NT2/D1 (cell line): ENCODE data around the gene BORCS6.
A peak's percentile ranks its signal among the peaks of the same experiment; 100 is the strongest.

Experiments used
- DNase-seq: peaks from one replicate; pipeline ENCODE4 v3.0.0-alpha.2; 2011; ENCODE audit warnings: low read depth, low spot score
- H3K27me3 ChIP-seq: 2 replicates; pipeline ENCODE4 v1.6.0; 2011; ENCODE audit warnings: mild to moderate bottlenecking; ENCODE audit not compliant: insufficient read length, insufficient read depth
- H3K36me3 ChIP-seq: 2 replicates; pipeline ENCODE4 v1.6.1; 2011; ENCODE audit warnings: mild to moderate bottlenecking, low read length, mixed read lengths; ENCODE audit not compliant: insufficient read depth, insufficient read length
- H3K4me1 ChIP-seq: 2 replicates; pipeline ENCODE4 v1.5.1; 2011; ENCODE audit not compliant: insufficient read depth, insufficient read length
- H3K4me3 ChIP-seq: 2 replicates; pipeline ENCODE4 v1.5.1; 2011; ENCODE audit warnings: low read depth; ENCODE audit not compliant: insufficient read length
- H3K9ac ChIP-seq: 2 replicates; pipeline ENCODE4 v1.6.0; 2011; ENCODE audit warnings: low read depth; ENCODE audit not compliant: insufficient read length
- H3K9me3 ChIP-seq: 2 replicates; pipeline ENCODE4 v1.5.1; 2011; ENCODE audit warnings: mild to moderate bottlenecking, low read length; ENCODE audit not compliant: insufficient read depth
- SUZ12 ChIP-seq: IDR thresholded peaks from 2 replicates; pipeline ENCODE4 v1.6.1; 2011; ENCODE audit not compliant: insufficient read length, insufficient read depth; ENCODE audit errors: extremely low read depth
- YY1 ChIP-seq: IDR thresholded peaks from 2 replicates; pipeline ENCODE4 v1.6.1; 2011; ENCODE audit not compliant: insufficient read length, insufficient read depth
- ZNF274 ChIP-seq: IDR thresholded peaks from 2 replicates; pipeline ENCODE4 v1.6.1; 2011; ENCODE audit warnings: mild to moderate bottlenecking, low read depth, low read length

BORCS6 gene

DNA sequence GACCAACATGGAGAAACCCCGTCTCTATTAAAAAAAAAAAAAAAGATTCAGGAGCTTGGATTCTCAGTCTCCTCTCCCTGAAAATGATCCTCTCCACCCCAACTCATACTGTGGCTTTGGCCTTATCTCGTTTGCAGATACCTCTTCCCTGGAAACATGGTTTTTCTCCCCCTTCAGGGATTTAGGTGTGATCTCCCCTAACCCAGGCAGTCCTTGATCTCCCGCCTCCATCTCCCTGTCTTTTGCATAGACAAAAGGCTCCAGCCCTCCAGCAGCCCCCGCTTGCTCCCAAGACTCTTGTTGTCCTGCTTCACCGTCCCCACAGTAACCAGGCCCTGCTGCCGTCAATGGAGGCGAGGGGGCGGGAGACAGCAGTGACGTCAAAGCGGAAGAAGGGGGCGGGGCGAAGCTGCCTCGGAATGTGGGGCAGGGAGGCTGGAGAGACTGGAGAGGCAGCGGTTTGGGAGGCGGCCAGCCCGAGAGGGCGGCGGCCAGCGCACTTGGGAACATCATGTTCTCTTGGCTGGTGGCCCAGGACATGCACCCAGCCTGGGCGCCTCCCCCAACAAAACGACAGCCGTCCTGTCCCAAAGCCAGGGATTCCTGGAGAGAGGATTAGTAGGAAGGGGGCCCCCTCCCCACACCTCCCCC, 35.9 kb downstream of the BORCS6 start:
- H3K27me3 ChIP-seq: no peaks in the 10 kb centered on the region
- peak; percentile 88 for DNase-seq
- H3K4me1 ChIP-seq: peaks cover 9% of the 10 kb centered on the region
- H3K36me3 ChIP-seq: peaks cover 18% of the 10 kb centered on the region
- peak overlapping the region; percentile 53 for H3K9ac ChIP-seq
- H3K4me3 ChIP-seq: peak overlapping the region; percentile 16
- TF ChIP-seq ZNF274: no peak
- no peak for TF ChIP-seq SUZ12
- TF ChIP-seq YY1: no peak
- no peaks in the 10 kb centered on the region for H3K9me3 ChIP-seq

DNA sequence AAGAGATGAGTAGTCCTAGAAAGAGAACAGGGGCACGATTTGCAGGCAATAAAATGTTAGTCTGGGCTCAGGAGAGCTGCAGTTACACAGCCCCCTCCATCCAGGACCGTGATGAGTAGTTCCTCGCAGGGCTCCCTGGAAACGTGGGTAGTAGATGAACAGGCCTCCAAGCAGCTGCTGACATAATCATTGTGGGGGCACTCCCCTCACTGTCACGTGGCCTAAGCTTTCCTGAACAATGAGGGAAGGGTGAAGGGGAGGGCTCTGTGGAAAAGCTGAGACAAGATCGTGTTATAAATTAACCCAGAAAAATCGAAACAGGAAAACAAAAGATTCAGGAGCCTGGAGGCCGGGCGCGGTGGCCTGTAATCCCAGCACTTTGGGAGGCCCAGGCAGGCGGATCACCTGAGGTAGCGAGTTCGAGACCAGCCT, 36.4 kb downstream of the BORCS6 start:
- no peak for TF ChIP-seq ZNF274
- TF ChIP-seq YY1: no peak
- no peak for TF ChIP-seq SUZ12
- Histone ChIP-seq H3K9me3 (no peaks in the 10 kb centered on the region), H3K9ac (no peak overlapping the region), H3K4me3 (no peak overlapping the region), H3K4me1 (peaks cover 9% of the 10 kb centered on the region), H3K36me3 (peaks cover 19% of the 10 kb centered on the region), H3K27me3 (no peaks in the 10 kb centered on the region)
- no peak for DNase-seq

DNA sequence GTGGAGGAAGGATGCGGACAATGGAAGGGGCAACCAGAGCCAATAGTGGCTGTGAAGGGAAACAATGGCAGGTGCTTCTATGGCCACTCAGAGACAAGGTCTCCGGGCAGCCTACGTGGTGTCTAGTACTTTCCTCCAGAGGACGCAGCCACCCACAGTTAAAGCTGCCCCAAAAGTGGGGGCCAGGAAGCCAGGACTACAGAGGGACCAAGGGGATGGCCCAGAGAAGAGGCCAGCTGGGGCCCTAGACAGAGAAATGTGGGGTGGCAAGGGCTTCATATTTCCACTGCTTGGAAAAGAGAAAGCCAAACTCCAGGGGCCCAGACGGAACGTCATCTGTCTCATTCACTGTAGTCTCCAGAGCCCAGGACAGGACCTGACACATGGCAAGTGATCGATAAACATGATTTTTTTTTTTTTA, 36.9 kb downstream of the BORCS6 start:
- Histone ChIP-seq H3K27me3 (no peaks in the 10 kb centered on the region), H3K4me1 (peaks cover 9% of the 10 kb centered on the region), H3K9me3 (no peaks in the 10 kb centered on the region), H3K9ac (no peak overlapping the region), H3K36me3 (peaks cover 21% of the 10 kb centered on the region), H3K4me3 (no peak overlapping the region)
- TF ChIP-seq YY1: no peak
- TF ChIP-seq SUZ12: no peak
- TF ChIP-seq ZNF274: no peak
- no peak for DNase-seq

DNA sequence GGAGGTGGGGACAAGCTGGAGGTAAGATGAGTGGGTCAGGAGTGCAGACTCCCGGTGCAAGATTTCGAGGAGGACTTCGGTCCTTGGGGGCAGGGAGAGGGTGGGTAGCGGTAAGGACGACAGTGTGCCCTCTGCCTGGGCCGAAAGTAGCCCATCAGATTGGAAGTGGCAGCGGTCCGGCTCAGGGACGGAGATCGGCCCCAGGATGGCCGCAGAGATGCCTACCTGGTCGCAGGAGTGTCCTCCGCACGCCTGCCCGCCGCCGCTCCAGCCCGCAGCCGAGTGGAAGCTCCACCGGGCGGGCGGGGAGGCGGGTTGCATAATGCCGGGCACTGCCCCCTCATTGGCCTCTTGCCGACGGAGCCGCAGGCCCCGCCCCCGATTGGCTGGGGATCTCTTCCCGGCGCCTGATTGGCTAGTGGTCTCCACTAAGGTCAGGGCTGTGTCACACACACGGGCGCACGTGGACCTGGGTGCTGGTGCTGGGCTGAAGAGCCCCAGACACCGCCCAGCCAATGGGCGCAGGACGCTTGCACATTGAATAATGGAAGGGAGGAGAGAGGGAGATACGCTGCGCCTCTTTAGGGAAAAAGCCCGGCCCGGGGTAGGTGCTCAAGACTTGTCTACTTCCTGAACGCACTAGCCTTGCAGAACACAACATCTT, 37.7 kb downstream of the BORCS6 start, which contains the start of gene PER1:
Gene PER1, minus strand, starts transcription at position 293 of the 664 bp plus-strand sequence. CDS start 1,698 bp downstream, outside the sequence.
- Histone ChIP-seq H3K4me1 (peaks cover 9% of the 10 kb centered on the region), H3K27me3 (no peaks in the 10 kb centered on the region), H3K36me3 (peaks cover 29% of the 10 kb centered on the region), H3K4me3 (peak within 1 kb of the TSS; percentile 90), H3K9me3 (no peaks in the 10 kb centered on the region), H3K9ac (peak within 1 kb of the TSS; percentile 90)
- TF ChIP-seq SUZ12: no peak
- TF ChIP-seq ZNF274: no peak
- no peak for TF ChIP-seq YY1
- DNase-seq: no peak

DNA sequence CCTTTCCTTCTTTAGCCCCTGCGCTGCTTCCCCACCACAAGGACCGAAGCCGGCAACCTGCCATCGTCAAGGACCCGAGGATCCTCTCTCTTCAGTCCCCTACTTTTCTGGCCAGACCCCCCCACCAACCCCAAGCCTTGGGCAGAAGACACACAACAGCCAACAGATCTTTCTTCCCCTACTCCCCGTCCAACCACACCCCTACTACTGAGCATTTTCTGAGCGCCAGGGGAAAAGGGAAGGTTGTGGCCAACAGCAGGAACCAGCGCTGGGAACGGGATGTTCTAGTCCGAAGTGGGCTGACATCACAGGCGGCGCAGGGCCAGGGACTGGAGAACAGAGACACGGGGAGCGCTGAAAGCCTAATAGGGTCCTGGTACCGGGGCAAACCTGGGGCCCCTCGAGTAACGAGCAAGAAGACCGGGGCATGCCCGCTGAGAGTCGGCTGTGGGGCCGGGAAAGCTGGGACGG, 38.3 kb downstream of the BORCS6 start:
- Histone ChIP-seq H3K9ac (peak overlapping the region; percentile 90), H3K36me3 (peaks cover 35% of the 10 kb centered on the region), H3K4me1 (peaks cover 9% of the 10 kb centered on the region), H3K27me3 (no peaks in the 10 kb centered on the region), H3K4me3 (peak overlapping the region; percentile 90), H3K9me3 (no peaks in the 10 kb centered on the region)
- no peak for DNase-seq
- no peak for TF ChIP-seq SUZ12

DNA sequence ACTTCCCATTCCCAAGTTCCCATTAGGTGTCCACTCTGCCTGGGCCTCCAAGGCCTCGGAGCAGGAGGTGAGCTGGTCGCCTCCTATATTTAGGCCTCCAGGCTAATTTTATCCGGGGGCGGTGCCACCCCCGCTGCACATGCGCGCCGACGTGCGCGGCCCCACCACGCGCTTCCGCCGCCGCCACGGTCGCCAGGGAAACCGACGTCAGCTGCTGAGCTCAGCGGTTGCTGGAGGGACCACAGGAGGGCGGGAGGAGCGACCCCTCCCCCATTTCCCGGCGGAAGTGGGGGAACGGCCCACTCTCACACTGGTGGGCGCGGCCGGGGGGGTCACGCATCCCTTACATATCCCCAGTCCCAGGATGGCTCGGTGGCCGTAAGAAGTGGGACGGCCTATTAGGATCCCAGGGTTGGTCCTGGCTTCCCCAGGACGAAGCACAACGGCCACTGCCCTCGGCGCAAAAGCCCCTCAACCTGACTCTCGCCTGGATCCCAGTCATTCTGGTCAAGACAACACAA, 38.8 kb downstream of the BORCS6 start:
- Histone ChIP-seq H3K27me3 (no peaks in the 10 kb centered on the region), H3K4me3 (peak overlapping the region; percentile 90), H3K36me3 (peaks cover 40% of the 10 kb centered on the region), H3K9me3 (no peaks in the 10 kb centered on the region), H3K9ac (peak overlapping the region; percentile 90), H3K4me1 (peaks cover 9% of the 10 kb centered on the region)
- DNase-seq: no peak
- TF ChIP-seq YY1: no peak
- no peak for TF ChIP-seq ZNF274
- TF ChIP-seq SUZ12: no peak

DNA sequence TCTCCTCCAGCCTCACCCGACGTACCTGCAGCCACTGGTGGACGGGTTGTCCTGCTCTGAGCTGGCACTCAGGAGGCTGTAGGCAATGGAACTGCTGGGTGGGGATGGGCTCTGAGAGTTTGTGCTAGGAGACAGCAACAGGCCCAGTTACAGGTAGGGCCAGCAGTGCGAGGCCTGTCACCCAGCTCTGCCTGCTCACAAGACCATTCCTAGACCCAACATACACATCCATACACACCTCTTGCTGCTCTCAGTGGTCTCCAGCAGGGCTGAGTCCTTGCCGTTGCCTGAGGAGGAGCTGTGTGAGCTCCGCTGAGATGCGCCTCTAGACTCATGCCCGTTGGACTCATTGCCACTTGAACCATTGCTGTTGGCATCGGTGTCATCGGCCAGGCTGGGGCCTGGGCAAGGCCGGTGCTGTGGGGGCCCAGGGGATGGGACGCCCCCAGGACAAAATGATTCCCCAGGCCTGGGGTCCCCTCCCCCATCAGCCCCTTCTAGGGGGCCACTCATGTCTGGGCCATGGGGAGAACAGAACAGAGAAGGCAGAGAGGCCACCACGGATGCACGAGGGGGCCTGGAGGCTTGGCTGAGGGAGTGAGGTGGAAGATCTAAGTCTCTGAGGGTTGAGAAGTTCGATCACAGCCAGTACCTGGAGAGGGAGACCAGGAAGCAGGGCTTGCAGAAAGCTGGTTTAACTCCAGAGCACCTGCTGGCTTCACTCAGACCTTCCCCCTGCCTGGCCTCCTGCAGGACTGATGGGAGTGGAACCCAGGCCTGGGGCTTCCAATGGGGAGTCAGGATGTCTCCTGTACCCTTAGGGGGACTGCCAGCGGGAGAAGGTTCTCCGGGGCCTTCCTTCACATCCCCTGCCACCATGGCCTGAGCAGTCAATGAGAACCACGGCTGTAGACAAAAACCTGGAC, 39.5 kb downstream of the BORCS6 start:
- peak overlapping the region; percentile 57 for H3K9ac ChIP-seq
- TF ChIP-seq ZNF274 (no peak), YY1 (no peak), SUZ12 (no peak)
- no peaks in the 10 kb centered on the region for H3K9me3 ChIP-seq
- DNase-seq: no peak
- H3K36me3 ChIP-seq: peaks cover 47% of the 10 kb centered on the region
- peaks cover 9% of the 10 kb centered on the region for H3K4me1 ChIP-seq
- H3K27me3 ChIP-seq: no peaks in the 10 kb centered on the region
- H3K4me3 ChIP-seq: peak overlapping the region; percentile 90
